Right atrium auricular region (tissue), 2 donors: ENCODE results near the gene MBD5. TPM values are rescaled to one million over a fixed set of nuclear protein-coding genes. Genes with fewer than 3 reads are reported as not detected.

Experiments
- DNase-seq: peaks from one replicate; pipeline ENCODE4 v3.0.0-alpha.2; 2019; ENCODE audit warnings: low spot score
- H3K27ac ChIP-seq, 2 donors: fragments of 200-600 bp; sonication (generic); 1 replicate in 1 of 2; 2 replicates in 1 of 2; pipeline ENCODE4 v1.5.1; 2016 to 2019
- H3K27me3 ChIP-seq, 2 donors: fragments of 200-600 bp; sonication (generic); one replicate each; pipeline versions ENCODE4 v1.5.1 to v1.6.0; 2017 to 2019
- H3K36me3 ChIP-seq: fragments of 200-600 bp; sonication (generic); one replicate; pipeline ENCODE4 v1.5.1; 2016
- H3K4me1 ChIP-seq, 2 donors: fragments of 200-600 bp; sonication (generic); one replicate each; pipeline versions ENCODE4 v1.5.1 to v1.6.0; 2017 to 2019
- H3K4me3 ChIP-seq, 2 donors: fragments of 200-600 bp; sonication (generic); 1 replicate in 1 of 2; 2 replicates in 1 of 2; pipeline ENCODE4 v1.5.1; 2017 to 2019; ENCODE audit warnings: mild to moderate bottlenecking in 1 of 2, moderate library complexity in 1 of 2
- H3K9me3 ChIP-seq, 2 donors: fragments of 200-600 bp; sonication (generic); one replicate each; pipeline ENCODE4 v1.5.1; 2019
- CTCF ChIP-seq, 2 donors: fragments of 200-600 bp; sonication (generic); IDR thresholded peaks; one replicate each; pipeline ENCODE4 v1.5.1; 2019; ENCODE audit warnings: antibody characterized with exemption in 2 of 2
- total RNA-seq, 2 donors: library from RNA; depleted of rRNA; stranded (reverse); fragments of >200 nt; gene quantifications; one replicate each; pipeline ENCODE4 v1.1.0, GENCODE V29; 2016

Gene MBD5
- total RNA-seq, 2 donors from 2014 or later = 14.5 to 22.8 TPM

GRCh38 chr2:148042219-148042618, 21.3 kb downstream of the MBD5 start:
- DNase-seq = no peak
- no peaks in the 10 kb centered on the region for H3K36me3 ChIP-seq
- no peak for TF ChIP-seq CTCF (IDR thresholded peaks at IDR 0.05)
- H3K27me3 ChIP-seq = no peaks in the 10 kb centered on the region
- no peak overlapping the region for H3K4me3 ChIP-seq
- no peaks in the 10 kb centered on the region for H3K4me1 ChIP-seq
- H3K27ac ChIP-seq = no peak overlapping the region
- no peaks in the 10 kb centered on the region for H3K9me3 ChIP-seq

- DNase-seq = no peak
- H3K27me3 ChIP-seq = no peaks in the 10 kb centered on the region
- no peak overlapping the region for H3K4me3 ChIP-seq
- no peak for TF ChIP-seq CTCF (IDR thresholded peaks at IDR 0.05)
- H3K9me3 ChIP-seq = no peaks in the 10 kb centered on the region
- H3K36me3 ChIP-seq = no peaks in the 10 kb centered on the region
- no peak overlapping the region for H3K27ac ChIP-seq
- H3K4me1 ChIP-seq = no peaks in the 10 kb centered on the region
These were observed 23.4 kb downstream of the MBD5 start for GRCh38 chr2:148044322-148044721.

GRCh38 chr2:148046802-148047201, 25.9 kb downstream of the MBD5 start:
- Histone ChIP-seq H3K27me3 (no peaks in the 10 kb centered on the region), H3K4me3 (no peak overlapping the region), H3K9me3 (no peaks in the 10 kb centered on the region), H3K4me1 (no peaks in the 10 kb centered on the region), H3K27ac (no peak overlapping the region), H3K36me3 (no peaks in the 10 kb centered on the region)
- DNase-seq = no peak
- TF ChIP-seq CTCF (IDR thresholded peaks at IDR 0.05) = no peak

- no peaks in the 10 kb centered on the region for H3K4me1 ChIP-seq
- H3K9me3 ChIP-seq = no peaks in the 10 kb centered on the region
- TF ChIP-seq CTCF (IDR thresholded peaks at IDR 0.05) = no peak
- H3K27ac ChIP-seq = no peak overlapping the region
- H3K27me3 ChIP-seq = no peaks in the 10 kb centered on the region
- H3K36me3 ChIP-seq = no peaks in the 10 kb centered on the region
- no peak overlapping the region for H3K4me3 ChIP-seq
- no peak for DNase-seq
These were observed 27.8 kb downstream of the MBD5 start for GRCh38 chr2:148048475-148049221.

GRCh38 chr2:148049284-148049683, 28.4 kb downstream of the MBD5 start:
- no peak for TF ChIP-seq CTCF (IDR thresholded peaks at IDR 0.05)
- Histone ChIP-seq H3K9me3 (no peaks in the 10 kb centered on the region), H3K36me3 (peaks cover 4% of the 10 kb centered on the region), H3K4me1 (no peaks in the 10 kb centered on the region), H3K4me3 (no peak overlapping the region), H3K27me3 (no peaks in the 10 kb centered on the region), H3K27ac (no peak overlapping the region)
- no peak for DNase-seq

GRCh38 chr2:148052687-148053086, 31.8 kb downstream of the MBD5 start:
- Histone ChIP-seq H3K27ac (no peak overlapping the region), H3K27me3 (no peaks in the 10 kb centered on the region), H3K4me3 (no peak overlapping the region), H3K4me1 (no peaks in the 10 kb centered on the region), H3K9me3 (no peaks in the 10 kb centered on the region), H3K36me3 (peaks cover 4% of the 10 kb centered on the region)
- TF ChIP-seq CTCF (IDR thresholded peaks at IDR 0.05) = no peak
- no peak for DNase-seq
